HUDEP-2 (cell line): ENCODE results near the gene TMEM106C.
"Not testable (repeated sequence)": the region's sequence is repeated elsewhere in the genome, so short reads cannot be mapped to it uniquely, and the experiment has no call there.

Experiments
- DNase-seq, 76 experiments: peaks; one replicate each; lab custom pipeline; 2025; ENCODE audit not compliant: unreplicated experiment in 76 of 76; lab: John Stamatoyannopoulos, UW

TMEM106C gene

DNA sequence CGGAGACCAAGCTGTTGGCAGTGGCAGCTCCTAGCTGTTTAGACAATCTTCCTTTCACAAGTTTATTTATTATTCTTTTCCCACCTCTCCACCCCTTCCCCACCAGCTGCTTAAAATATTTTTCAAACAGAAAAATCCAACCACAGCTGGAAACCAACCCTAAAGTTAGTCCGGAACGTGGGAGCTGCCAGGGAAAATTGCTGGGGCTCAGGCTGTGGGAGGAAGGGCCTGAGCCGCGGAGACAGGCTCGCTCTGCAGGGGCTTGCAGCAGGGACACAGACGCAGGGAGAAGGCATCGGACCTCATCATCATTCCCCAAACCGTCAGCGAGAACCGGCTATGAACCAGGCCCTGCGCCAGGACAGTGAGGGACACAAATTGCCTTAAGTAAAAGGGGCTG is 16.1 kb upstream of the TMEM106C start:
- DNase-seq, result no peak

DNA sequence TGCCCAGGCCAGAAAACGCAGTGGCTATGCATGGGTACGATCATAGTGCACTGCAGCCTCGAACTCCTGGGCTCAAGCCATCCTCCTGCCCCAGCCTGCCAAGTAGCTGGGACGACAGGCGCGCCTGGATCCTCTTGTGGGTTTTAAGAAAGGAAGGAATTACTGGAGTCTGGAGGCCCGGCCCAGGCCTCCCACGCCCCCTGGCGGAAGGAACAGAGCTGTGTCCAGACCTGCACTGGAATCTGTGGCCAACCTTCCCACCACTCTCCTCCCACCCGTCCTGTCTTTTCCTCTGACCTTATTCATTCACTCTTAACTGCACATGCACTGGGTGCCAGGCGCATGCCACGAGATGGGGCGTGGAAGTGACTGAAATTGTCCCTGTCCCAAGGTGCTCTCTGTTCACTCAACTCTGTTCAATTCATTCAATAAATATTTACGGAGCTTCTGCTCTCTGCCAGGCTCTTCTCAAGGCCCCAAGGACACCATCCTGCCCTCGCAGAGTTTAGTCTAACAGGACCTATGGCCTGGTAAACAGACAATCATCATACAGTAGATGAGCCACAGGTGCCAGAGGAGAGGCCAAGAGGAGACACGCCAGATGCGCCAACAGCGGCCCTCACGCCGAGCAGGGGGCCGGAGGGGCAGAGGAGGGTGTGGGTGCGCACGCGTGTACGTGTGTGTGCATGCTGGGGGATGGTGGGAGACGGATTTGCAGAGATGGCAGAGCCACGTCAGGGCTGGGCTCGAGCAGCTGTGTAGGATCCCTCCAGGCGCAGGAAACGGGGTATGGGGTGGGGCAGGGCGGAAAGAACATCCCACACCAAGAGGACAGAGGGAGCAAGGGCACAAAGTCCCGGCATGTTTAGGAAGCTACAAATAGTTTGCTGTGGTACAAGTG is 13.7 kb upstream of the TMEM106C start:
- DNase-seq, result peak in 54 of 76 experiments; percentile 6 to 63 (median 36)

DNA sequence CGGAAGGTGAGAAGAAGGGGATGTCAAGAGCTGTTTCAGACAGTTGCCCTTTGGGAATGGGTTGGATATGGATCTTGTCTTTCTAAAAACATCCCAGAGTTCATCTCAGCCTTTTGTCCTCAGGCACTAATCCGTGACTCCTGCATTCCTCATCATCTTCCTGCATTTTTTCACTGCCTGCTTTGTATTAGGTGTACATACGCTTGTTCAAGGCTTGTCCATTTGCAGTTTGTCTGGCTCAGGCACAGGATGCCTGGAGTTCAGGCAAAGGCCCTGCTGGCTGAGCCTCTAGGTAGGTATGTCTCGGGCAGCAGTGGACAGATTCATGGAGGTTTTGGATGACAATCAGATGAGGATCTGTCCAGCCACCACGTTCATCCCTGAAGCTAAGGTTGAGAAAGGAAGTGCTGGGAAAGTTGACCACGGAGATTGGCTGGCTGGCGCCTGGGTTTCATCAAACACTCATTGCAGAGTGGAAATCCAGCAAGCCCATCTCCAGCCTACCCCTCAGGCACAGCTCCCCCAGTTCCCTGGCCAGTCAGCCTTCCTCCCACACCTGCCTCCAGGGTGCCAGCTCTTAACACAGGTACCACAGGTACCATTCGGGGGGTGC is 12.4 kb upstream of the TMEM106C start:
- no peak for DNase-seq

DNA sequence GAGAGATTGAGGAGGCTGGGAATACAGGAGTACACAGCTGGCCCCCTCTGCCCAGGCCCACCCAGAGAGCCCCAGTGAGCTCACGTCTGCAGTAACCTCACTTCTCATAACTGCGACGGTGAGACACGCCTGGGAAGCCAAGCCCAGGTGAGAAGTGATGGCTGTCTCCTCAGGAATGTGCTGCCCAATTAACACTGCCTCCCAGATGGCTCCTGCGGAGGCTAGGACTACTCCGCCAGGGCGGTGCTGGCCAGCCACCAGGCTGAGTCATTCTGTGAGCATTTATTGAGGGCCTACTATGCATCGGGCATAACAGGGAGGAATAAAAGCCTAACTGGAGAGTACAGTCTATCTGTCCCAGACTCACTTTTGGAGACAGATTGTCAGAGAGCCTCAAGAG is 9.3 kb upstream of the TMEM106C start:
- no peak for DNase-seq

DNA sequence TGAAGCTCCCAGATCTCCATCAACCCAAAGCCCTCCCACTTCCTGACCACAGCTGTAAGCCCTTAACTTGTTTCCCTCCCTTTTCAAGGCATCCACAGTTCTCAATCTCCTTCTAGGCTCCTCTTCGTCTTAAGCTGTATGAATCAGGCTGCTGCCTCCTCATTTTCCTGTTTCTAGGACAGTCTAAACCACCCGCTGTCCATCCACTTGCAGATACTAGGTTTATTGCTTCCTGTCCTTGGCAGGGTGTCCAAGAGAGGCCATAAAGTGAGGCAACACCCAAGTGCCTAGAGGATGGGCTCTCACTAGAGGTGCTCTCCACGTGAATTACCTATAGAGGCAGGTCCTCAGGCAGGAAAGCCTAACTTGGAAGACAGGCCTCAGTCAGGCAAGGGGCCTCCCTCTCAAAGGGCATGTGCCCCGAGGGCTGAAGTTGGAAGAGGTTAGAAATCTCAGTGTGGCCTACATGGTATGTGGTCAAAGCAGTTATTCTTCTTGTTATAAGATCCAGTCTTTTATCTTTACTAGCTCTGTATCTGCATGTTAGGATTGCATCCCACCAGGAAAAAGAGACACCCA is 8.8 kb upstream of the TMEM106C start:
- DNase-seq, result no peak

DNA sequence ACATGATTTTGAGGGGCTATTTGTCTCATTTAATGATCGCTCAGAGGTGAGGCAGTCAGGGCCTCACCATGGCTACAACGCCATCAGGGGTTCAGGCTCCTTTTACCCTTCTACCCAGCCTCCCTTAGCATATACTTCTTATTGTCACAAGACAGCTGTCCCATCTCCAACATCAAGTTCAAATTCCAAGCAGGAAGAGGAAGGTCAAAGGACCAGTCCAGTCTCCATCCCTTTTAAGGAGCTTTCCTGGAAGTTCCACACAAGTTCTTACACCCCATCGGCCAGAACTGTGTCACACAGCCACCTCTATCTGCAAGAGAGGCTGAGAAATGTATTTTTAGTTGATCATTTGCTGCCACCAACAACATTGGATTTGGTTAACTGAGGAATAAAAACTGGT is 8.3 kb upstream of the TMEM106C start:
- DNase-seq, result no peak

DNA sequence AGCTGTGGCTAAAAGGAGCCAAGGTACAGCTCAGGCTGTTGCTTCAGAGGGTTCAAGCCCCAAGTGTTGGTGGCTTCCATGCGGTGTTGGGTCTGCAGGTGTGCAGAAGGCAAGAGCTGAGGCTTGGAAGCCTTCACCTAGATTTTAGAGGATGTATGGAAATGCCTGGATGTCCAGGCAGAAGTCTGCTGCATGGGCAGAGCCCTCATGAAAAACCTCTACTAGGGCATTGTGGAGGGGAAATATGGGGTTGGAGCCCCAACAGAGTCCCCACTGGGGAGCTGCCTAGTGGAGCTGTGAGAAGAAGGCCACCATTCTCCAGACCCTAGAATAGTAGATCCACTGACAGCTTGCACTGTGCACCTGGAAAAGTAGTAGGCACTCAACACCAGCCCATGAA is 5.7 kb upstream of the TMEM106C start:
- not testable (repeated sequence) for DNase-seq

DNA sequence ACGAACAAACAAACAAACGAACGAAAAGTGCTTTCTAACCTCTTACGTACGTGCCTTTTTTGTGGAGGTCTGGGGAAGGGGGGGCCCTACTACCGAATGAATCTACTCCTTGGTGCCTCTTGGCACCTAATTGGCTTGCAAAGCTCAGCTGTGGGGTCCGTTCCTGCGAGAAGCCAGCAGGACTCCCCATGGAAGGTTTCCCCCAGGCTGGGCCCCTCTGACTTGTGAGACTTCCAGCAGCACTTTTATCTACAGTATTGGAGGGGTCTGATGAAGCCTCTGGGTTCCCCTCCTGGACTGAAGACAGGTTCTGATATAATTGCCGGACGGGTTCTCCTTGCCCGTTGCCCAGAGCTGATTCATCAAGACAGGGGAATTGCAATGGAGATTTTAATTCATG is 1.2 kb upstream of the TMEM106C start:
- DNase-seq, result no peak

DNA sequence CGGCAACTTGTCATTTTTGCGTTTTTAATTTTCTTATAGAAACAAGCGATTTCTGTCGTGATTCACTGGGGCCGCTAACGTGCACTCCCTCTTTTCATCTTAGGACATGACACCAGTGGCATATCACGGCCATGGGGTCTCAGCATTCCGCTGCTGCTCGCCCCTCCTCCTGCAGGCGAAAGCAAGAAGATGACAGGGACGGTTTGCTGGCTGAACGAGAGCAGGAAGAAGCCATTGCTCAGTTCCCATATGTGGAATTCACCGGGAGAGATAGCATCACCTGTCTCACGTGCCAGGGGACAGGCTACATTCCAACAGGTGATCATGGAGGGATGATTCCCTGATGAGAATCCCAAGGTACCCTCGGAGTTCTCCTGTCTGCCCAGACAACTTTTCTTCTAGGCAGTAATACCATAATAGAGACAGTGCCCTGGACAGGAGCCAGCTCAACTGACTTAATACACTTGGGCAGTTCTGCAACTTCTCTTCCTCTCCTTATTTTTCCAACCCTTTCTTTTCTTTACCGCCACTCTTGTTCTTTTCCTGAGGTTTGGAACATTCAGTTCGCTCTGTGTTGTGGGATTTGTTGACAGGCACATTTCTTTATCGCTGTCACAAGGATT is 821 bp downstream of the TMEM106C start:
- peak in 4 of 76 experiments; percentile 4 to 21 (median 8) for DNase-seq

DNA sequence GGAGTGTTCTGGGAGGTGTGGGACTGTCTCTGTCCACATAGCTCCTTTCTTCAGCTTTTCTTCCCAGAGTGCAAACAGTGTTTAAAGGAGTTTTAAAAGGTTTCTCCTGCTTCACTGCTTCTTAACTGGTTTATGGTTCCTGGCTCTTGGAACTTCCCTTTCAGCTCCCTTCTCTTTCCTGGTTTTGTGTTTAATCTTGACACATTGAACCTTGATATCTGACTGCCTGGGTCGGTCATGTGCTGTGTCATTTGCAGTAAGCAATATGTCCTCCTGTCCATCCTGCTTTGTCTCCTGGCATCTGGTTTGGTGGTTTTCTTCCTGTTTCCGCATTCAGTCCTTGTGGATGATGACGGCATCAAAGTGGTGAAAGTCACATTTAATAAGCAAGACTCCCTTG is 2.2 kb downstream of the TMEM106C start:
- DNase-seq, result no peak

DNA sequence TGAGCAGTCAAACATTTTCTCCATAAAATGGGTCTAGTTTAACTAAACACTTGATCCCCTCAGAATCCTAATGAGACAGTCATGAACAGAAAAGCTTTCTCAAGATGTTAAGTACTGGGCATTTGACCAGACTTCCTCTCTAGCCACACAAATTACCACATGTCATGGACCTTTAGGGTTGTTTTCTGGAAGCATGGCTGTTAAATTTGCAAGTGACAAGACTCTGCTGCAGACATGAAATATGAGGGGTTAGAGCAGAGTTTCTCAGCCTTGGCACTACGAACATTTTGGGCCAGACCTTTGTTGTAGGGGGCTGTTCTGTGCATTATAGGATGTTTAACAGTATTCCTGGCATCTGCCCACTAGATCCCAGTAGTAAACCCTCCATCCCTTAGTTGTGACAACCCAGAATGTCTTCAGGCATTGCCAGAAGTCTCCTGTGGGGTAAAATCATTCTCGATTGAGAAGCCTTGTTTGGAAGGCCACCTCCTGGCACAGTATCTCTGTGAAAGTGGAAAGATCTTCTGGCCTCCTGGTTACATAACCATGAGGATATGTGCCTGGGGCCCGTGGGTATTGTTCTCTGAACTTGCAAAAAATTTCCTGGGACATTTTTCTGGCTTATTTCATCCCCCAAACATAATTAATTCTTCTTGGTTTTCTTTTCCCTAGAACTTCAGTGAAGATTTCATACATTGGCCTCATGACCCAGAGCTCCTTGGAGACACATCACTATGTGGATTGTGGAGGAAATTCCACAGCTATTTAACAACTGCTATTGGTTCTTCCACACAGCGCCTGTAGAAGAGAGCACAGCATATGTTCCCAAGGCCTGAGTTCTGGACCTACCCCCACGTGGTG is 4.3 kb downstream of the TMEM106C start:
- no peak for DNase-seq

DNA sequence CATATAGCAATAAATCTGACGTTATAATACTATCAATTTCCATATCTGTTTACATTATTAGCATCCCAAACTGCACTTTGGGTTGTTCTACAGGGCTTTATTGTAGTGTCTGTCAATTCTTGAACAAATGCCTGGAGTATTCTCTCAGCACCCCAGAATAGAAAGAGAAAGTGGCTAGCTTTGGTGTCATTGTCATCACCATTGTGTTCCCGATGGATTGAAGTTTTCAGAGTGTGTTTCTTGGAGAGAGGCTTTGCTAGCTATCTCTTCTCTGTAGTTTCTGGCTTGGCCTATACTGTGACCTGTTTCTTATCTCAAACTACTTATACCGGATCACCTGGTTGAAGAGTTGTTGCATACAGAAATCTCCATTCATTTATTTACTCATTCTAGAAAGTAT is 6.4 kb downstream of the TMEM106C start:
- no peak for DNase-seq

DNA sequence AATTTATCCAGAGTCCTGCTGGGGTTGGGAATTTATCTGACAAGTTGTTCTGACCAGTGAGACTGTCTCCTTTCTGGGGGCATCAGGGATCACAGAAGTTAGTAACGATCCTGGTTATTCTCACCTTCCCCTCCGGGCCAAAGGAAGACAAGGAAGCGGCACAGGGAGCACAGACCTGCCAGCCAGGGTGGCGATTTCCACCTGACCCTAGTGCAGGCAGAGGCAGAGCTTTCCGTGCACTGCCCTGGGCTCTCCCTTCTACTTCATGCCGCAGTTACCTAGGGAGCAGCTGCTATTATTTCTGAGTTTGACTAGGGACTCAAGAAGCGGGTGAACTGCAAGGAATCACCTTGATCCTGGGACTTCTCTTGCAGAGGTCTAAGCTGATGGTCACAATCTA is 7.4 kb downstream of the TMEM106C start:
- no peak for DNase-seq

DNA sequence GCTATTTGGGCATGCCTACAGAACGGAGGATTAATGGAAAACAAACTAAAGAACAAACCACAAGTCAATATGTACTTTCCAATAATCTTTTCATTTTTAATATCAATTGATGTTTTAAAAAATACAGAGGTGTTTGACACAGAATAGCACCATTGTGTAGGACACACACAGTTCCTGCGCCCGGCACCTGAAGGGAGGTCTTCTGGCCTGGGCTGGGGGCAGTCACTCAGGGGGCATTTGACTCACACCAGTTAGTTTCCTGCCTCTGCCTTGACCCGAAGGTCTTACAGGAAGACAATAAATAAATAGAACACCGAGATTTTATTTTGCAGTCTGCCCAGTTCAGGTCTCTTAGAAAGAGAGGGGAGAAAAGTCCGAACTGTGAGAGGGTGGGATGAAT is 9.5 kb downstream of the TMEM106C start:
- no peak for DNase-seq

DNA sequence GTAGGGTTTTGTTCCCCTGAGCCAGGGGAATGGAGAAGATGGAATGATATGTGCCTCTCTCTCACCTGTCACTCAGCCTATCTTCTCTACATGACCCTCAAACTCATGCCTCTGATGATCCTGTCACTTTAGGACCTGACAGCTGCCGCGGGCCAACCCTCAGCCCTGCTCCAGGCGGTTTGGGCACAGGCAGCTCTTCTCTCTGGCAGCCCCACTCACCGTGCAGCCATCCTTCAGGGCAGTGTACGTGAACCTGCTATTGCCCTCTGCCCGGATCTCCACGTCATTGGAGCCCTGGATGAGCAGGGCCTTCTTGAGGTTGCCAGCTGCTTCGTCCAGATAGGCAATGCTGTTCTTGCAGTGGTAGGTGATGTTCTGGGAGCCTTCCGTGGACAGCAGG is 10.5 kb downstream of the TMEM106C start:
- no peak for DNase-seq

DNA sequence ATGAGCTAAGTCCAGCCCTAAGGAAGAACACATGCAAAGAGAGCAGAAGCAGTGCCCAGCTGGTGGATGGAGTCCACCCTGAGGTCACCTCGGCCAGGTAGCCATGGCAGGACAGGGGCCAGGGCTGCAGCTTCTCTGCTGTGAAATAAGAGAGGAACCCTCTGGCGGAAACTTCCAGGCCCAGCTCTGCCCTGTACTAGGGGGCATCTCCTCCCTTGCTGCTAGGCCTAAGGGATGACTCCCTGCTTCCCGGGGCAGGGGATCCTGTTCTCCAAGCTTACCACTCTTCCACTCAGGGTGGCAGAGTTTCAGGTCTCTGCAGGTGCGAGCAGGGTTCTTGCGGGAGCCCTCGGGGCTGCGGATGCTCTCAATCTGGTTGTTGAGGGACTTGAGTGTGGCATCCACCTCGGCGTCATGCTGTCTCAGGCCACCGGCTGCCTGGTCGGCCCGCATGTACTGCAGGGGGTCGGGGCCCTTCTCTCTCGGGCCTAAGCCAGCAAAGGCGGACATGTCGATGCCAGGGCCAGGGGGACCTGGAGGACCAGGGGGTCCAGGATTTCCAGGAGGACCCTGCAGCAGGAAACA is 11.7 kb downstream of the TMEM106C start:
- DNase-seq, result no peak

DNA sequence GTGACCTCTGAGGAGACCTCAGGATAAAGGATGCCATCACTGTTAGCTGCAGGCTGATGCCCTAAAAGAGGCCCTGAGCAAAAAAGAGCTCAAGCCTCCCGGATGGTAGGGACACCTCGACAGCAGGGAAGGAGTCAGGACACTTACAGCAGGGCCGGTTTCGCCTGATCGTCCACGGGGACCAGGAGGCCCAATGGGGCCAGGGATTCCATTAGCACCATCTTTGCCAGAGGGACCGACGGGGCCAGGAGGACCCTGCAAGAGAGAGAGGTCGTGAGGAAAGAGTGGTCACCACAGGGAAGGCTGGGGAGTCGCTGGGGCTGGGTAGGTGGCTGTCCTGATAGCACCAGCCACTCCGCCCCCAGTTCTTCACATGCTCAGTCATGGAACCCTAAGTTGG is 12.4 kb downstream of the TMEM106C start:
- DNase-seq, result no peak

DNA sequence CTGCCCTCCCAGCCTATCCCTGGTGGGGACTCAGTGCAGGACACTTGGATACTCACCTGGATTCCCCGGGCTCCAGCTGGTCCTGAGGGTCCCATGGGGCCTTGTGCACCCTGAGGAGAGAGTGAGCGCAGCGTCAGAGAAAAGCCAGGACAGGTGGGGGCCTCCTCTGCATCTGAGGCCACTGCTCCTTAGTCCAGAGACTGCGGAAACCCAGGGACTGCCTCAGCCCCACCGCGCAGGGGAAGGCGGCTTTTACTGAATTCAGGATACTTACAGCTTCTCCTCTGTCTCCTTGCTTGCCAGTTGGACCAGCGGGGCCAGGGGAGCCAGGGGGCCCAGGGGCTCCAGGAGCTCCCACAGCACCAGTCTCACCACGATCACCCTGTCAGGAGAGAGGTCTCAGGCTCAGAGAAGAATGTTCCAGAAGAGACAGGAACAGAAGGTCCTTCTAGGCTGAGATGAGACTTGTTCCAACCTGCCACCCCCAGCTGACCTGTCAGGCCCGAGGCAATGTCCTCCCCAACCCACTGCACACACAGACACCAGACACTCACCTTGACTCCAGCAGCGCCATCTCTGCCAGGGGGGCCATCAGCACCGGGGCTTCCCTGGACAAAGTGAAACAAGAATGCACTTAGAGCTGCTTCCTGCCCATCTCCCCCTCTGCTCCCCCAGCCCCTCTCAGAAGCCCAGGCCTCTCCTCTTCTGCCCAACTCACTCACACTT is 13.8 kb downstream of the TMEM106C start:
- DNase-seq, result no peak

DNA sequence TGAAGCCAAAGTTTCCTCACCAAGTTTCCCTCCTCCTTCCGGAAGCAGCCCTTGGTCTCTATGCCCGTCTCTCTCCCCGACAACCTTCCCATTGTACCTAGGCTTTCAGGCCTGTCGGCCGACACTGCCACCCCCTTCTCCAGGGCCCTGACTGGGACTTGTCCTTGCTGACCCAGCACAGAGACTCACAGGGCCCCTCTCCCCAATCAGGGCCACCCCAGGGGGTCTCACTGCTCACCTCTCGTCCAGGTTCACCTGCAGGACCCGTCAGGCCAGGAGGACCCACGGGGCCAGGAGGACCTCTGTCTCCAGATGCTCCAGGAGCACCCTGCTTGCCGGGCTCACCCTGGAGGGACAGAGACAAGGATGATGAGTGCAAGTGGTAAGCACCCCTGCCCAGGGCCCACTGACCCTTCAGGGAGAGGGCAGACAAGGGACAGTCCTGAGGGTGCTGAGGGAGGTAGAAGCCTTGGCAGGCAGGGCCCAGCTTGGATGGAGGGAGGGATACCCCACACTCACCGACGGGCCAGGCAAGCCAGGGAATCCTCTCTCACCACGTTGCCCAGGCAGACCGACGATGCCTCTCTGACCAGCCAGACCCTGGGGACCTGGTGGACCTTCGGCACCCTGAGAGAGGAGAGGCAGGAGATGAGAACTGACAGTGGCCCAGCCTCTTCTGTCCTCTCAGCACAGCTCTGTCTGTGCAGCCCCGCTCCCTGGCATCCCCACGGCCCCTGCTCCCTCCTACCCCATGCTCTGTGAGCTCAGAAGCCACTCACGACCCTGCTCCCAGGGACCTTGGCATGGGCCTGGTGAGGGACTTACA is 14.6 kb downstream of the TMEM106C start:
- DNase-seq, result no peak
